NCI-H1092 treated with DMSO at 0.1 percent for 48 hours (cell line): Measurements from ENCODE around the gene SLN.
"Not testable (repeated sequence)": the region's sequence is repeated elsewhere in the genome, so short reads cannot be mapped to it uniquely, and the experiment has no call there.

Experiments used
- DNase-seq: peaks from one replicate; lab custom pipeline; 2025; lab: John Stamatoyannopoulos, UW

The SLN gene

DNA sequence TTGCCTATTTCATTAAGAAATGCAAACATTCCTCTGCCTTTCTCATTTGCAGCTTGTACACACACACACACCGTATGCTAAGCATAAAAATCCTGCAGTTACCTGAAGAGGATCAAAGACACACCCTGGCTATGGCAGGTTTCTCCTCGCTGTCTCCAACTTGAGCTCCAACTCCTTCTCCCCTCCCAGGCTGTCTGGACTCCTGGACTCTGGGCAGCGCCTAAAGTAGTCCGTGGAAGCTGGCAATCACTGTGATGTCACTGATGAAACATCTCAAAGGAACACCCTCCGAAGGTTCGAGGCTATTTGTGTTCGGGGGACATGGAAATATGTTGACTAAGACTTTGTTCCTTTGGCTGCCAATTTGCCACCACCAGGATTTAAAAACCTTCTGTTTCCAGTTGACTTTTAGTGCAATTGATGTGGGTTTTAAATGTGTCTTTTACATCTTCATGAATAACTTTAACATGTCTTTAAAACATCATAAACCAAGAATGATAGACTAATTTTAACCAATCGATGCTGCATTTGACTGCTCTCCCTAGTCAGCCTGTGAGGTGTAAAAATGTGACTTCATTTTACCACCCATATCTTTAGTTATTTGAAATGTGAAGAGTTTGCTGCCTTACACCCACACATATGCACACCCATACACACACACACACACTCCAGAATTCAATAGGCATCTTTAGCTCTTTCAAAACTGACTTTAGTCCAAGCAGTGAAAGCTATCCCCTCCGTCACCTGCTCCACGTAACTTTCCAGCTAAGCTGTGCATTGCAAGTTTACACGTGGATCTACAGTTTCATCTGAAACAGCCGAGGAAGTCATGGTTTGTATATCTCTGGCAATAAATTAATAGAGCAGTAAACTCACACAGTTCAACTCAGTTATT, at the start of gene SLN:
Gene SLN, minus strand, starts transcription at position 196 of the 895 bp plus-strand sequence.
- DNase-seq: no peak

DNA sequence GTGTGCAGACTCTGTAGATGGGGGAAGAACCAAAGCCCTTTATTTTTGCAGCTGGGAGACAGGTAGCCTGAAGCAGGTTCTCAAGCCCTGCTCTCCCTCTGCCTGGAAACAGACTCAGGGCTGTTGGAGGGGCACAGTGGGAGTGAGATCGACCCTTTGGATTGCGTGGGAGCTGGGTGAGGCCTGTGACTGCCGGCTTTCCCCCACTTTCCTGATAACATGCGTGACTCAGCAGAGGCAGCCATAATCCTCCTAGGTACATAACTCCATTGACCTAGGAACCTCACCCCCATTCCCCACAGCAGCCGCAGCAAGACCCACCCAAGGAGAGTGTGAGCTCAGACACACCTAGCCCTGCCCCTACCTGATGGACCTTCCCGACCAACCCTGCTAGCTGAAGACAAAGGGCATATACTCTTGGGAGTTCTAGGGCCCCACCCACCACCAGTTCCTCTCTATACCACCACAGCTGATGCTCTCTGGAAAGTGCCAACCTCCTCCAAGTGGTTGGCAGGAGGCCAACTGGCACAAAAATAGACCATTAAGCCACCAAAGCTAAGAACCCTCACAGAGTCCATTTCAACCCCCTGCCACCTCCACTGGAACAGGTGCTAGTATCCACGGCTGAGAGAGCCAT, 47.0 kb upstream of the SLN start:
- DNase-seq: not testable (repeated sequence)

DNA sequence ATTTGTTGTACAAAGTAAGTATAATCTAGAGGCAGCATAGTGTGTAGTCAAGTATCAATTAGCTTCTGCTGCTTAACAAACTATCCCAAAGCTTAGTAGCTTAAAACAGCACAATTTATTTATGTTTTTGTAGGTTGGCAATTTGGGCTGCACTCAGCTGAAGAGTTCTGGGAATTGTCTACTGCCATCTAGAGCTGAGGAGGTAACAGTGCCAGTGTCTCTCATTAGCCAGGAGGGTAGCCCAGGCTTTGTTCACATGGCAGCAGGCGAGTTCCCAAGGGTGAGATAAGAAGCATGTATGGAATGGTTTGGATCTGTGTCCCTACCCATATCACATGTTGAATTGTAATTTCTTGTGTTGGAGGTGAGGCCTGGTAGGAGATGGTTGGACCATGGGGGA, 45.8 kb upstream of the SLN start:
- no peak for DNase-seq

DNA sequence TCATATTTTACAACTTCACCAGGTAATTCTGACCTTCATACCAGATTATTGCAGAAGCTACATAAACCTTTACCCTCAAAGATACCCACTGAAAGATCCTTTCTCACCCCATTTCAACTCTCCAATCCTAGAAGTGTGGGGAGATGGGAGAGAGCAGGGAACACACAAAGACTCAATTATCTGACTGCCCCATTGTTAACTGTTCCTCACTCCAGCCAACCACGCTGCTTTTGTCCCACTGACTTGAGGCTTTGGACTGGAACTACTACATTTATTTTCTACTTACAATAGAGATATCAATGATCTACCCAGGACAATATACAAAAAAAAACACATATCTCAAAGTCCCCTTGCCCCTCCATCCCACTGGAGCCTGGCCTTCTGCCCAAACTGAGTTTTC, 44.7 kb upstream of the SLN start:
- no peak for DNase-seq

DNA sequence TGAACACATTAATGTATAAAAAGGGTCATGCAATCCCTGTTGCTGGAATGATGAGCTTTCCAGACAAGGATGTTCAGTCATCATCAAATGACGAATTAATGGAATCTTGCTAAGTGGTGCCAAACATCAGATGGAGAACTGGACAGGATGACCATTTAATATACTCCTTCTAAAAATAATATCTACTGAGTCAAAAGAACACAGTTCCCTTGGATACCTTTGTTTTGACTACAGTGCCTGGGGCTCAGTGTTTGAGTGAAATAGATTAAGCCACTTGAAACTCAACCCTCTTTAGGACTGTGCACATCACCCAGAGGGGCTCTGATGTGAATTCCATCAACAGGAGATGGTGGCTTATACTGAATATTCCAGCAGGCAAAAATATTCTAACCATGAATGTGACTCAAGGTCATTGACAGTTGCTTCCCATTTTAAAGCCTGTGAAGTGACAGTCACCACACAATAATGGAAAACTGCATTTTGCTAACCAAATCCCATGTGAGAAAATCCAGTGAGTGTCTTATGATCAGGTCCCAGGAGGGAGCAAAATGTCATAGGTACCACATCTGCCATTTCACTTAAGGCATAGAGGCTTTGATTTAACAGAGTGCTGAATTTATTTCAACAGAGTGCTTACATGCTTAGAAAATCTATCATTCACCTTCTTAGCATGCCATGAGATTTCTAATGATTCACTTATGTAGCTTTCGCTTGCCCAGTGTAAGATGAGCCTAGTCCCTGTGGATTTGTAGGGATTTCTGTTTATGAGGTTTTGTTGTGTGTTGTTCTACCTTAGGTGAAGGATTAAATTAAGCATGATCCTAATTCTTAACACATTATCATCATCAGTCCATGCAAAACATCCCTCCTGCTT, 41.3 kb upstream of the SLN start:
- no peak for DNase-seq

DNA sequence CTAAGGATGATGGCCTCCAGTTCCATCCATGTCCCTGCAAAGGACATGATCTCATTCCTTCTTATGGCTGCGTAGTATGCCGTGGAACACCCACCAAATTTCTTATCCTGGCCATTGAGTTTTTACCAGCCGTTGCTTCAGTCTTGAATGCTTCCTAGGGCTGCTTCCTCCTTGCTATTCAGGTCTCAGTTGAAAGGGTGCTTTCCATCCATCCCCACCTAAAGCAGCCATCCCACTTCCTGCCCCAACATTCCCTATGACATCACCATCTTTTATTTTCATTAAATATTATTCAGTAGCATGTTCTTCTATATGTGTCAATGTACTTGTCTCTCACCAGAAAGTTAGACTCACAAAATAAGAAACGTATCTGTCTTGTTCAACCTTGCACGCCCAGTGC, 40.7 kb upstream of the SLN start:
- DNase-seq: no peak

DNA sequence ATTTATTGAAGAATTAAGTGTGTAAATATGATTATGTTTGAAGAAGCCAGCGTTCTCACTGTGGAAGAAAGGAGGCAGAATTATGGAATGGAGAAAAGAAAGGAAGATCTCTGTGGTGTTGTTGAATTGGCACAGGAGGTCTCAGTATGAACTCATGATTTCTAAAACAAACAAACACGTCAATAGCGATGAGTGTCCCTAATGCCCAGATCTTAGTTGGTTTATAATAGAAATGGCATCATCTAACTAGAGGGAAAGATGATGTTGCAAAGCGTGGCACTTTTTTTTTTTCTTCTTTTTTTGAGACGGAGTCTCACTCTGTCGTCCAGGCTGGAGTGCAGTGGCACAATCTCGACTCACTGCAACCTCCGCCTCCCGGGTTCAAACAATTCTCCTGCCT, 39.2 kb upstream of the SLN start:
- DNase-seq: no peak

DNA sequence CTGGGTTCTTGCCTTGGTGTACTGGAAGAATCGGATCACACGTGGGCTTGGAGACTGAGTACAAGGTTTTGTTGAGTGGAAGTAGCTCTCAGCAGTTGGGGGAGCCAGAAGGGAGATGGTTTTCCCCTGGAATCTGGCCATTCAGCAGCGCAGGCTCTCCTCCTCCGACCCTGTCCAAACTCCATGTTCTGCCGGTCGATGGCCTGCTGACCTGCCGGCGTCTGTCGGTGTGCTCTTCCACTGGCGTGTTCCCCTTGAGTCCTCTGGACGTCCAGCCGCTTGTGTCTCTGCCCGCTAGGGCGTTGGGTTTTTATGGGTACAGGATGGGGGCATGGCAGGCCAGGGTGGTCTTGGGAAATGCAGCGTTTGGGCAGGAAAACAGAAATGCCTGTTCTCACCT, 38.5 kb upstream of the SLN start:
- DNase-seq: no peak

DNA sequence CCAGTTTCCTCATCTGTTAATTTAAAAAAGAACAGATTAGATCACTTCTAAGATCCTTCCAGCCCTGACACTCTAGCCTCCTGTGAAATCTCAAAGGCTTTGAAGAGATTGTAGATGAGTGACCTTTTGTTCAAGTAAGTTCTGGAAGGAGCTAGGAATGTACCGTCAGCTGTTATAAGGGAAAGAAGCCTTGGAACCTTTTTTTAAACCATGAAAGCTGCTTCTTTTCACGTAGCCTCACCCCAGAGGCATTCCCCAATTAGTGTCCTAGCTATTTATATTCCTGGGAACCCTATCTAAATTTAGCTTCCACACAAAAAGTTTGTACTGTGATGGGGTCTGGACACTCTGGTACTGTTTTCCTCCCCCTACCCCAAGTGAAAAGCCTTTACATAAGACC, 35.8 kb upstream of the SLN start:
- no peak for DNase-seq

DNA sequence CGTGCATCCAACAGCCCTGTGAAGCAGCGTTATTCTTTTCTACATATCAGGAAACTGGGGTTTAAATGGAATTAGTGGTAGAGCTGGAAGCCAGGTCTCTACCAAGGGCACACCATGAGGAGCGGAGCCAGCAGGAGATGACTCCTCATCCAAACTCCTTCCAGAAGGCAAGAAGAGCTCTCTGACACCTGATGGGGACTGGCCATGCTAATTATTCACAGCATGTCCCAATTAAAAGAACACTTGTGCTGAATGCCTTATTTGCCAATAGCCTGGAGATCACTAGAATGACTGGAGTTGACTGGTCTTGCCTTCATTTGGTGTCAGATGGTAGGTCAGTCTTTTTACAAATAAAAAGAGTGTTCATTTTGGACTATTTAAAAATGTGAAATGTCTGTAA, 32.9 kb upstream of the SLN start:
- DNase-seq: no peak

DNA sequence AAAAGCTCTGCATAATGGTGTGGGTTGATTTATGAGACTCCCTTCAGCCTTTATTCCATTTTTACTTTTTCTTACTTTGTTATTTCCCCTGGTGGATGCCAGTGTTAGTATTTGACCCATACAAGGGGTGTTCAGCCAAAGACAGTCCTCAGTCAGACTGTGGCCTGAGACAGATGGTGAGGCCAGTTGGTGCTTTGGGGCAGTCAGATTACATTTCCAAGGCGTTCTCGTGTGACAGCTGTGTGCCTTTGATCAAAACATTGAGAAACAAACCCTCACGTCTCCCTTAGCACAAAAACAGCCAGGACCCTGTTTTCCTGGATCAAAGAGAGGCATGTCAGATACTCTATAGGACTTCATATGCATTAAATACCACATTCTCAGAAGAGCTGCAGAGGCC, 31.3 kb upstream of the SLN start:
- no peak for DNase-seq

DNA sequence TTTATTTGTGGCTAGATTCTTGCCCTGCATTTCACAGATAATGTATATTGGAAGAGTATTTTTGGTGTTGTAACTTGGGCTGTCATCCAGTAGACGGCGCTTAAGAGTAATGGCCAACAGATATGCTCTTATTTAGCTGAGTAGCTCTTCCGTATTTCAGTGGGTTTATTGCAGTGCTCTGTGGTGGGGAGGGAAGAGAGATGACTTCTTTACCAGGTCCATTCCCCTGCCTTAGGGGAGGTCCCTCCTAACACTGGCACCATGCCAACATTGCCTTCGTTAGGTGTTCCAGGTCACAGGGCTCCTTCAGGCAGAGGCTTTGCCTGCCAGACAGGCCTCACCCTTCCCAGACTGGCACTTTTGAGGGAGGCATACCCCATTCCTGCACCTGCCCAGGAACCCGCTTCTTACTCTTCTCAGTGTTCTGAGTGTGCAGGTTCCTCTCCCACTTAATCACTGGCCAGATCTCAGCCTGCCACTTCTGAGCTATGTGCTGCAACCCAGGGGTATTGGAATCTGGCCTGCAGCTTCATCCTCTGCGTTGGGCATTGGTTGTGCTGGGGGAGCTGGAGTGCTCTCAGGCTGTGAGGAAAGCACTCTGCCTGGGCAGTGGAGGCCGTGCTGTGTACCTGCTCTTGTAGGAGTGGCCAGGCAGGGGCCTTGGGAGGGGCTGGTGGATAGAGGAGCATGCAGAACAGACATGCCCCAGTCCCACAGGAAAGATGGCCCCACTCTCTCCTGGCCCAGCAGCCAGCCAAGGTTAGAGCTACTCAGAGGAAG, 29.4 kb upstream of the SLN start:
- peak; percentile 14 for DNase-seq

DNA sequence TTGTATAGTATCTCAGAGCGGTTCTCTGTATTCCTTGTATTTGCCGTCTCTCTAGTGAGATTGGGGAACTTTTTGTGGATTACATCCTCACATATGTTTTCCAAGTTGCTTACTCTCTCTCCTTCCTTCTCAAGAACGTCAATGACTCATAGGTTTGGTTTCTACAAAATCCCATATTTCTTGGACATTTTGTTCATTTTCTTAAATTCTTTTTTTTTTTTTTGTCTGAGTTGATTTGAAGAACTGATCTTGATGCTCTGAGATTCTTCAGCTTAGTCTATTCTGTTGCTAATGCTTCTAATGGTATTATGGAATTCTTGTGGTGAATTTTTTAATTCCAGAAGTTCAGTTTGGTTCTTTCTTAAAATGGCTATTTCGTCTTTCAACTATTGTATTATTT, 28.4 kb upstream of the SLN start:
- DNase-seq: no peak

DNA sequence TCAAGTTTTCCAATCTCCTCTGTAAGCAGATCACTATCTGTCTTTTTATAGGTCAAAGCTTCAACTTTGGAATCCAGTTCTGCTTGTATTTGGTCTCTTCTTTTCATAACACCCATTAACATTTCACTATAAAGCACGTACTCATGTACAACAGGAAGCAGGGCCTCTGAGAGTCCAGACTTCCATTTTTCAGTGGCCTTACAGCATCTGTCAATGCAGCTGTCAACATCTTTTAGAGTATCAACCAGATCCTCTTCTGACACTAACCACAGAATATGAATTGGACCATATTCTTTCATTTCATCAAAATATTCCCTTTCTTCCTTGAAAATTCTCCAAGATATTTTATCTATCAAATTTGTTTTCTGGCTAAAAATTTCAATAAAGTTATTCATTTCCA, 24.7 kb upstream of the SLN start:
- DNase-seq: no peak

DNA sequence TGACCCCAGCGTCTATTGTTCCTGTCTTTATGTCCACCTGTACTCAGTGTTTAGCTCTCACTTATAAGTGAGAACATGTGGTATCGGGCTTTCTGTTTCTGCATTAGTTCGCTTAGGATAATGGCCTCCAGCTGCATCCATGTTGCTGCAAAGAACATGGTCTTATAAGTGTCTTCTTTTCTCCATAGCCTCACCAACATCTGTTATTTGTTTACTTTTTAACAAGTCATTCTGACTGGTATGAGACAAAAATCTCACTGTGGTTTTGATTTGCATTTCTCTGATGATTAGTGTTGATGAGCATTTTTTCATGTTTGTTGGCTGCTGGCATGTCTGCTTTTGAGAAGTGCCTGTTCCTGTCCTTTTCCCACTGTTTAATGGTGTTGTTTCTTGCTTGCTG, 21.7 kb upstream of the SLN start:
- DNase-seq: no peak

DNA sequence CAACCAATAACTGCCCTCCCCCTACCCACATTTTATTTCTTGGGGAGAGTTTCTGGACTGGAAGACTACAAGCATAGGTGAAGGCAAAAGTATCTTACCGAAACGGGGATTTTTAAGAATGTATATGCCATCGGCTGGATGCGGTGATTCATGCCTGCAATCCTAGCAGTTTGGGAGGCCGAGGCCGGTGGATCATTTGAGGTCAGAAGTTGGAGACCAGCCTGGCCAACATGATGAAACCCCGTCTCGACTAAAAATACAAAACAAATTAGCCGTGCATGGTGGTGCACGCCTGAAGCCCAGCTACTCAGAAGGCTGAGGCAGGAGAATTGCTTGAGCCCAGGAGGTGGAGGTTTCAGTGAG, 20.8 kb upstream of the SLN start:
- DNase-seq: no peak

DNA sequence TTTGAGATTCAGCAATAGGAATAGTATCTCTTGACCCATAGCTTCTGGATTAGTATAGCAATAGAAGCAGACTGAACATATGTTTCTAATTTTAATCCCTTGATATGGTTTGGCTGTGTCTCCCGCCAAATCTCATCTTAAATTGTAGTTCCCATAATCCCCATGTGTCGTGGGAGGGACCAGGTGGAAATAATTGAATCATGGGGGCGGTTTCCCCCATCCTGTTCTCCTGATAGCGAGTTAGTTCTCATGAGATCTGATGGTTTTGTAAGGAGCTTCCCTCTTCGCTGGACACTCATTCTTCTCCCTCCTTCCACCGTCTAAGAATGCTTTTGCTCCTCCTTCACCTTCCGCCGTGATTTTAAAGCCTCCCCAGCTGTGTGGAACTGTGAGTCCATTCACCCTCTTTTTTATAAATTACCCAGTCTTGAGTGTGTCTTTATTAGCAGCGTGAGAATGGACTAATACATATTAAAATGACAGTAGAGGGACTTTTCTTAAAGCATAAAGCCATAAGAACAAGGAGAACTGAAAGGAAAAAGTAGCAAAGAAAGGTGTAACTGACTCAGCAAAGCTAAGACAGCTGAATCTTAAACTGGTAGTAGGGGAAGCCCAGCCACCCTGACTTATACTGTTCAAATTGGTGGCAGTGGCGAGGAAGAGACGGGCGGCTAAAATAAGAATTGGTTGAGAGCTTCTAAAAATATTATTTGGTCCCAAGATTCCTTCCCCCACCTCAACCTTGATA, 20.3 kb upstream of the SLN start:
- no peak for DNase-seq

DNA sequence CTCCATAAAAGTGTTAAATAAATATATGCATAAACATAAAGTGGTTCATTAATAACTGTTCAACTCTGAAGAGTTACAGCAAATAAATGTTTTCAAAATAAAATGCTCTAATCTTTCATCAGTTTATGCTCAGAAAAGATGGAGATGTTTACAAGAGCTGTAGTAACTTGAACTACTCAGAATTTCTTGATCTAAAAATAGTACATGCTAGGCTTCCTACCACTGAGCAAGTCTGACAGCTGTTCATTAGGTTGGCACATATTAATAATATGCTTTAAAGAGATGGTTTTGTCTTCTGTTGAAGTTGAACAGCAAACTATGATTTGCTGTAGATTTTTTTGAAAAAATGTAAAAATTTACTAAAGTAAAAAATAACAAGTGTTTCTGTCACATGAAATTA, 10.8 kb upstream of the SLN start:
- DNase-seq: no peak

DNA sequence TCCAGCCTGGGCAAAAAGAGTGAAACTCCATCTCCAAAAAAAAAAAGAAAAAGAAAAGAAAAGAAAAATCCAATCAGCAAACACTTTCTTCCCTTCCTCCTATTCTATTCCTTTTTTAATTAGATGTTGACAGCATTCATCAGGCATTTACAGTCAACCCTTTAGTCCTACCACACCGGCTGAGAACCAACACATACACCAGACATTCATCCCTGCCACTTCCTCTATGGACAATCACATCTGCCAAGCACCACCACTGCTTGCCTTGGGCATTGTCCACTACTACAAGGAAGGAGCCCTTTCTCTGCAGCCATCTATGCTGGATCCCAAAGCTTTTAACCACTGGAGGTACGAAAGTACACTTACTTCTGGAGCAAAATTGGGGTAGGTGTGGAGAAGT, 9.4 kb upstream of the SLN start:
- DNase-seq: no peak

DNA sequence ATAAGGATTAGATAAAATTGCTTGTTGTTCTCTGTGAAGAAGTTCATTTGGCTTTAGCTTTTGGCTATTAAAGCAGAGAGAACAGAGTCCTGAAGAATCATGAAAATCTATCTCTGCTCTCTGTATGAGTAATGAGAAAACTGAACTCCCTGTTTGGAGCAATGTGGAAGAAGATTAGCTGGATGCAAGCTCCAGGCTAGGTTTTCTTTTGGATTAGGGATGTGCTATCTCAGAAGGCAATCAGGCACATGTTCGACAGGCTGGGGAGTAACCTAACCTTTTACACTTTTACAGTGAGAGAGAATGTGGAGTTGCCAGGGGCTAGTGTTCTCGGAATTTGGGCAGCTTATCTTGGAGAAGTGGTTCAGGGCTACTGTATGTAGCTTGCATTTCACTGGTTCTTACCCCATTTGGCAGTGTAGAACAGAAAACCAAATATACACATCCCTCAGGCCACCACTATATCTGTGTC, 8.5 kb upstream of the SLN start:
- no peak for DNase-seq
